ENCODE data around the gene IGSF22. TPM values are rescaled to one million over a fixed set of nuclear protein-coding genes. Genes with fewer than 3 reads are reported as not detected.

IGSF22 gene
- polyA plus RNA-seq = 0.01 to 0.05 TPM (median 0.03 TPM) in 3 replicates
- 1.3 TPM for polyA plus RNA-seq (2011; ENCODE audit: low read depth)
- polyA plus RNA-seq (2011; cell fraction: cytosol; rRNA removed) = 0.09 TPM in 2 replicates
- polyA plus RNA-seq (2011; cell fraction: nucleus; rRNA removed) = 0.05 TPM in 1 of 2 replicates, not detected in the other
- 0.03 and 3.5 TPM in 2 replicates for polyA plus RNA-seq (2012; ENCODE audit: low replicate concordance)
- not detected in 3 replicates for polyA minus RNA-seq
- polyA minus RNA-seq (2011; cell fraction: cytosol; rRNA and poly(A)+ RNA removed) = not detected
- polyA minus RNA-seq (2011; cell fraction: nucleus; rRNA and poly(A)+ RNA removed) = 0.11 TPM in 1 of 2 replicates, not detected in the other

DNA sequence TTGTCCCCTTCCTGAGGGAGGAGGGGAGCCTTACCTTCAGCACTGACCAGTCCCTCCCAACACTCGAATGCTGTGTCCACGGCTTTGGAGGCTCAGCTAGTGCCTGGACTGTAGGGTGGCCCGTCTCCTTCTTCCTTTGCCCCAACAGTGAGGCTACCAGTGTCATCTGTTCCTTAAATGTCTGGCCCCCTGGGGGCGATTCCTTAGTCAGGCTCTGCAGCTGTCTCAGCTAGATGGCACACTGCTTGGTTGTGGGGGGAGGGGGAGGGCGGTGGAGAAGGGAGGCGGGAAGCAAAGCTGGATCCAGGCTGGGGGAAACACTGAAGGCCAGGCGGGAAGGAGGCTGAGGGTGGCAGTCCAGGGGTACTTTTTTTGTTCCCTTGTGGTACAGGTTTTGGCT is at the start of gene IGSF22:
Gene IGSF22 (minus strand): TSS at position 149 of the 400 bp plus-strand sequence. CDS start 1,952 bp downstream, outside the sequence.
- Histone ChIP-seq H3K36me3 (ENCODE audit: control insufficient read depth in 2 of 2, extremely low read depth in 1 of 2, insufficient read depth in 2 of 2, low read length in 2 of 2) (no peaks in the 10 kb centered on the region), H3K9ac (ENCODE audit: control insufficient read depth, extremely low read depth, insufficient read depth, low read length) (no peak within 1 kb of the TSS), H3K4me3 (ENCODE audit: control insufficient read depth in 2 of 3, extremely low read depth in 1 of 3, insufficient read depth in 2 of 3, low read depth in 1 of 3, low read length in 3 of 3) (no peak within 1 kb of the TSS), H3K79me2 (ENCODE audit: control insufficient read depth, insufficient read depth, low read length) (no peaks in the 10 kb centered on the region), H4K20me1 (ENCODE audit: control insufficient read depth, extremely low read depth, insufficient read depth, low read length) (no peaks in the 10 kb centered on the region), H3K27me3 (ENCODE audit: control insufficient read depth, extremely low read depth, insufficient read depth, low read length) (no peaks in the 10 kb centered on the region), H3K9me1 (ENCODE audit: control insufficient read depth, extremely low read depth, insufficient read depth, low read length) (no peaks in the 10 kb centered on the region), H2AFZ (ENCODE audit: control insufficient read depth, low read length) (no peak within 1 kb of the TSS), H3K27ac (ENCODE audit: control insufficient read depth, insufficient read depth, low read length) (no peak within 1 kb of the TSS), H3K4me2 (ENCODE audit: control insufficient read depth, extremely low read depth, insufficient read depth, low read depth, low read length) (no peak within 1 kb of the TSS), H3K9me3 (ENCODE audit: control insufficient read depth, low read depth, low read length) (no peaks in the 10 kb centered on the region), H3K4me1 (ENCODE audit: control insufficient read depth, extremely low read depth, insufficient read depth, low read length) (peaks cover 17% of the 10 kb centered on the region)
- FAIRE-seq = no peak
- no peak for DNase-seq (ENCODE audit: low read depth, low spot score)
- TF ChIP-seq EZH2 (IDR thresholded peaks at IDR 0.05; ENCODE audit: low read length) = no peak
- TF ChIP-seq, protein P1, sequence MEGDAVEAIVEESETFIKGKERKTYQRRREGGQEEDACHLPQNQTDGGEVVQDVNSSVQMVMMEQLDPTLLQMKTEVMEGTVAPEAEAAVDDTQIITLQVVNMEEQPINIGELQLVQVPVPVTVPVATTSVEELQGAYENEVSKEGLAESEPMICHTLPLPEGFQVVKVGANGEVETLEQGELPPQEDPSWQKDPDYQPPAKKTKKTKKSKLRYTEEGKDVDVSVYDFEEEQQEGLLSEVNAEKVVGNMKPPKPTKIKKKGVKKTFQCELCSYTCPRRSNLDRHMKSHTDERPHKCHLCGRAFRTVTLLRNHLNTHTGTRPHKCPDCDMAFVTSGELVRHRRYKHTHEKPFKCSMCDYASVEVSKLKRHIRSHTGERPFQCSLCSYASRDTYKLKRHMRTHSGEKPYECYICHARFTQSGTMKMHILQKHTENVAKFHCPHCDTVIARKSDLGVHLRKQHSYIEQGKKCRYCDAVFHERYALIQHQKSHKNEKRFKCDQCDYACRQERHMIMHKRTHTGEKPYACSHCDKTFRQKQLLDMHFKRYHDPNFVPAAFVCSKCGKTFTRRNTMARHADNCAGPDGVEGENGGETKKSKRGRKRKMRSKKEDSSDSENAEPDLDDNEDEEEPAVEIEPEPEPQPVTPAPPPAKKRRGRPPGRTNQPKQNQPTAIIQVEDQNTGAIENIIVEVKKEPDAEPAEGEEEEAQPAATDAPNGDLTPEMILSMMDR (optimal IDR thresholded peaks at IDR 0.05 in 1 of 3, IDR thresholded peaks at IDR 0.05 in 1 of 3, conservative IDR thresholded peaks at IDR 0.05 in 1 of 3; ENCODE audit: extremely low read depth in 1 of 3, insufficient read depth in 2 of 3, low read length in 3 of 3) = no peak
- dilution Hi-C loops (cut with MboI; ENCODE audit: extremely low pct_ligation_motif_present, low sequenced_read_pairs) = no loop called here

DNA sequence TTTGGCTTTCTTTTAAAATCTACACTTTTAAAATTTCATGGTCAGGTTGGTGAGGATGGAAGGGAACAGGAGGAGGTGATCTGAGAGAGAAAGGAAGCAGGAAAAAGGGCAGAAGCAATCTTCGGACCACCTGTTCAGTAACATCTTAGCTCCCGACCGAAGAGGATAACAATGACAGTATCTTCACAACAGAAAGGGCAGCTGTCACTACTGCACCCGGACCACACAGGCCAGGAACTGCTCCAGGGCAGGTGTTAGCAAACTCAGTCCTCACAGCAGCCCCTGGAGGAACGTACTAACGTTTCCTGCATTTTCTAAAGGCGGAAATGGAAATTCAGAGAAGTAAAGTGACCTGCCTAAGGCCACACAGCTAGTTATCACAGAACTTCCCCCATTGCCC is 48.8 kb upstream of the IGSF22 start:
- H3K4me1 ChIP-seq (ENCODE audit: control insufficient read depth, extremely low read depth, insufficient read depth, low read length) = no peaks in the 10 kb centered on the region
- H3K27ac ChIP-seq (ENCODE audit: control insufficient read depth, insufficient read depth, low read length) = no peak overlapping the region

More for the DNA sequence above, 48.8 kb upstream of the IGSF22 start:
- FAIRE-seq (no peak), DNase-seq (ENCODE audit: low read depth, low spot score) (no peak)
- no peak overlapping the region for H2AFZ ChIP-seq (ENCODE audit: control insufficient read depth, low read length)
- H3K4me3 ChIP-seq (ENCODE audit: control insufficient read depth in 2 of 3, extremely low read depth in 1 of 3, insufficient read depth in 2 of 3, low read depth in 1 of 3, low read length in 3 of 3) = no peak overlapping the region
- no peak overlapping the region for H3K9ac ChIP-seq (ENCODE audit: control insufficient read depth, extremely low read depth, insufficient read depth, low read length)
- H3K27me3 ChIP-seq (ENCODE audit: control insufficient read depth, extremely low read depth, insufficient read depth, low read length) = peaks cover 6% of the 10 kb centered on the region
- no peaks in the 10 kb centered on the region for H3K79me2 ChIP-seq (ENCODE audit: control insufficient read depth, insufficient read depth, low read length)
- no peaks in the 10 kb centered on the region for H4K20me1 ChIP-seq (ENCODE audit: control insufficient read depth, extremely low read depth, insufficient read depth, low read length)
- H3K9me3 ChIP-seq (ENCODE audit: control insufficient read depth, low read depth, low read length) = no peaks in the 10 kb centered on the region
- H3K9me1 ChIP-seq (ENCODE audit: control insufficient read depth, extremely low read depth, insufficient read depth, low read length) = no peaks in the 10 kb centered on the region
- H3K4me2 ChIP-seq (ENCODE audit: control insufficient read depth, extremely low read depth, insufficient read depth, low read depth, low read length) = no peak overlapping the region
- dilution Hi-C loops (cut with MboI; ENCODE audit: extremely low pct_ligation_motif_present, low sequenced_read_pairs) = no loop called here
- H3K36me3 ChIP-seq (ENCODE audit: control insufficient read depth in 2 of 2, extremely low read depth in 1 of 2, insufficient read depth in 2 of 2, low read length in 2 of 2) = no peaks in the 10 kb centered on the region
- TF ChIP-seq, protein P1 (optimal IDR thresholded peaks at IDR 0.05 in 1 of 3, IDR thresholded peaks at IDR 0.05 in 1 of 3, conservative IDR thresholded peaks at IDR 0.05 in 1 of 3; ENCODE audit: extremely low read depth in 1 of 3, insufficient read depth in 2 of 3, low read length in 3 of 3) = no peak
- no peak for TF ChIP-seq EZH2 (IDR thresholded peaks at IDR 0.05; ENCODE audit: low read length)
